ENCODE data around the gene CWC27. TPM values are rescaled to one million over a fixed set of nuclear protein-coding genes. Genes with fewer than 3 reads are reported as not detected.

Gene CWC27
- total and polyA plus RNA-seq, 9 of the 15 experiments (the other 6 are each of a cell fraction or from before 2014, with no cell fraction given), result 19.7 to 49.3 (median 38.3) TPM

GRCh38 chr5:64768358-64769312 is at the start of gene CWC27, which contains the start of gene SREK1IP1 (continued):
- TF ChIP-seq ZNF436 (CRISPR knock-in tag; IDR thresholded peaks at IDR 0.05) (no peak), ZNF408 (CRISPR knock-in tag; IDR thresholded peaks at IDR 0.05; ENCODE audit: low read depth) (no peak), DMBX1 (CRISPR knock-in tag; IDR thresholded peaks at IDR 0.05; ENCODE audit: borderline replicate concordance) (no peak), THRAP3 (IDR thresholded peaks at IDR 0.05; ENCODE audit: borderline replicate concordance) (no peak), TRIM24 (IDR thresholded peaks at IDR 0.05) (peak in 1 of 2 experiments; percentile 96; a peak in 2 of 4 replicates), SRSF7 (optimal IDR thresholded peaks at IDR 0.05; ENCODE audit: low read depth, low read length) (no peak), ZNF274 (IDR thresholded peaks at IDR 0.05; ENCODE audit: borderline replicate concordance, low read depth, low read length) (no peak), ZNF764 (CRISPR knock-in tag; IDR thresholded peaks at IDR 0.05; ENCODE audit: low read depth) (no peak), CBX5 (IDR thresholded peaks at IDR 0.05; ENCODE audit: borderline replicate concordance, low read depth) (no peak), ELF1 (tag; IDR thresholded peaks at IDR 0.05) (no peak), ZNF140 (CRISPR knock-in tag; IDR thresholded peaks at IDR 0.05) (no peak), HBP1 (CRISPR knock-in tag; IDR thresholded peaks at IDR 0.05) (no peak), GATA2 (CRISPR knock-in tag; IDR thresholded peaks at IDR 0.05) (no peak), ZKSCAN1 (IDR thresholded peaks at IDR 0.05; ENCODE audit: low read depth, low read length) (peak; percentile 52; the same call in 1 of the 2 replicates), NUFIP1 (IDR thresholded peaks at IDR 0.05; ENCODE audit: partially characterized antibody) (no peak), ZBTB2 (IDR thresholded peaks at IDR 0.05) (no peak), ARID3B (CRISPR knock-in tag; IDR thresholded peaks at IDR 0.05; ENCODE audit: borderline replicate concordance) (no peak), PATZ1 (CRISPR knock-in tag; IDR thresholded peaks at IDR 0.05; ENCODE audit: borderline replicate concordance) (no peak), ETV5 (CRISPR knock-in tag; IDR thresholded peaks at IDR 0.05; ENCODE audit: low read depth) (no peak), TFAM (CRISPR knock-in tag; conservative IDR thresholded peaks at IDR 0.05) (no peak), ZNF695 (CRISPR knock-in tag; IDR thresholded peaks at IDR 0.05) (no peak), SIN3B (IDR thresholded peaks at IDR 0.05; ENCODE audit: low read depth) (peak; percentile 92), TCFL5 (CRISPR knock-in tag; conservative IDR thresholded peaks at IDR 0.05) (no peak)

All from K562 (cell line).